ENCODE results near the gene ACOXL. TPM values are rescaled to one million over a fixed set of nuclear protein-coding genes. Genes with fewer than 3 reads are reported as not detected.

ACOXL gene
- total and polyA plus RNA-seq, 10 of the 15 experiments (the other 5 are each of a cell fraction or from before 2014, with no cell fraction given), result 0.05 to 1.3 (median 0.71) TPM

- WGBS (ENCODE audit: insufficient coverage, insufficient replicate concordance, low lambda C conversion rate, missing lambda C conversion rate), result 59% methylated on average over 4 of the region's 4 CpGs
- H3K27ac ChIP-seq (ENCODE audit: control insufficient read depth, insufficient read depth), result no peak overlapping the region
- H3K79me2 ChIP-seq (ENCODE audit: control insufficient read depth, insufficient read depth, low read length), result no peaks in the 10 kb centered on the region
- no peak overlapping the region for H3K4me3 ChIP-seq
- no peaks in the 10 kb centered on the region for H4K20me1 ChIP-seq (ENCODE audit: control insufficient read depth, insufficient read depth)
- in situ Hi-C loops (cut with MboI), result no loop called here
- RAD21 ChIA-PET (ENCODE audit: unreplicated experiment), result interaction anchor here (1.4 kb wide), 1 partner anchor 9 kb away, joined by 8 read pairs; no protein-coding TSS in a partner anchor
- H3K27me3 ChIP-seq (replicated peaks in 1 of 2; ENCODE audit: control insufficient read depth in 2 of 2, insufficient read depth in 2 of 2, low read length in 1 of 2), result peaks cover 0 to 12% of the 10 kb centered on the region in 2 experiments; a peak in 2 of 4 replicates
- POLR2A ChIA-PET, result no interaction called here
- ATAC-seq, result no peak
- H3K9ac ChIP-seq (ENCODE audit: control insufficient read depth, insufficient read depth, low read length), result no peak overlapping the region
- intact Hi-C loops (cut with micrococcal nuclease; ENCODE audit: unreplicated experiment), result no loop called here
- SMC1A ChIA-PET (ENCODE audit: uncharacterized antibody, unreplicated experiment), result interaction anchor here (1.1 to 2.7 kb wide), 2 partner anchors 9 to 12 kb away, joined by 6 to 7 read pairs; no protein-coding TSS in a partner anchor
- no peaks in the 10 kb centered on the region for H3K36me3 ChIP-seq (ENCODE audit: control insufficient read depth in 2 of 2, insufficient read depth in 2 of 2, low read length in 1 of 2)
- FAIRE-seq, result no peak
- no peak overlapping the region for H3K4me2 ChIP-seq (ENCODE audit: control insufficient read depth, insufficient read depth)
- no peaks in the 10 kb centered on the region; the same call in 2 of the 3 replicates for H3K9me3 ChIP-seq (replicated peaks; ENCODE audit: control insufficient read depth, insufficient read depth, low read length)
- BruUV-seq (replicated peaks), result no TSS peak
- no peak for DNase-seq (ENCODE audit: low read depth, low spot score)
- CTCF ChIA-PET, result no interaction called here
- TF ChIP-seq RAD21 (IDR thresholded peaks at IDR 0.05; ENCODE audit: insufficient read depth, low read depth, low read length) (no peak), MEF2B (IDR thresholded peaks at IDR 0.05; ENCODE audit: partially characterized antibody, poor library complexity, severe bottlenecking) (no peak), ETV6 (conservative IDR thresholded peaks at IDR 0.05 in 1 of 2, IDR thresholded peaks at IDR 0.05 in 1 of 2; ENCODE audit: borderline replicate concordance in 1 of 2, low read depth in 1 of 2) (no peak), SMAD5 (IDR thresholded peaks at IDR 0.05; ENCODE audit: low read depth) (no peak), ZNF384 (IDR thresholded peaks at IDR 0.05; ENCODE audit: borderline replicate concordance, low read depth, low read length) (no peak), EED (IDR thresholded peaks at IDR 0.05; ENCODE audit: low read depth) (no peak), POLR2AphosphoS2 (IDR thresholded peaks at IDR 0.05; ENCODE audit: low read depth, low read length) (no peak), IRF4 (IDR thresholded peaks at IDR 0.05; ENCODE audit: low read depth, low read length) (no peak), TAF1 (IDR thresholded peaks at IDR 0.05; ENCODE audit: borderline replicate concordance, low read depth, low read length) (no peak), RELB (IDR thresholded peaks at IDR 0.05; ENCODE audit: low read depth) (no peak), NFIC (IDR thresholded peaks at IDR 0.05; ENCODE audit: low read depth, low read length) (no peak), ZBTB11 (CRISPR knock-in tag; IDR thresholded peaks at IDR 0.05) (no peak), ZNF622 (IDR thresholded peaks at IDR 0.05) (no peak), SIX5 (IDR thresholded peaks at IDR 0.05; ENCODE audit: low read depth, low read length, severe bottlenecking) (no peak)
- no peaks in the 10 kb centered on the region for H3K4me1 ChIP-seq (ENCODE audit: control insufficient read depth, insufficient read depth, low read length)
- H2AFZ ChIP-seq (ENCODE audit: control insufficient read depth, low read depth, low read length), result no peak overlapping the region
These were observed 4.5 kb upstream of the ACOXL start for GRCh38 chr2:110727923-110728322.

Measured in GM12878 (cell line).